H9 (cell line): ENCODE measurements around the gene WDR33. TPM values are rescaled to one million over a fixed set of nuclear protein-coding genes. Genes with fewer than 3 reads are reported as not detected.

Experiments
- DNase-seq: peaks from one replicate; pipeline ENCODE4 v3.0.0-alpha.2; 2017
- H2AFZ ChIP-seq: one replicate; pipeline ENCODE4 v1.6.1; 2013; ENCODE audit warnings: mild to moderate bottlenecking, low read length, control low read depth, moderate library complexity
- H2AK5ac ChIP-seq: 2 replicates; pipeline ENCODE4 v1.6.1; 2013; ENCODE audit warnings: low read length, control low read depth, mixed read lengths; ENCODE audit not compliant: insufficient read length
- H2BK120ac ChIP-seq: one replicate; pipeline ENCODE4 v1.6.1; 2013; ENCODE audit warnings: low read depth, mild to moderate bottlenecking, low read length, control low read depth, inconsistent platforms; ENCODE audit not compliant: poor library complexity, severe bottlenecking
- H2BK12ac ChIP-seq: 2 replicates; pipeline ENCODE4 v1.6.1; 2013; ENCODE audit warnings: low read length, control low read depth, mixed read lengths, low read depth; ENCODE audit not compliant: insufficient read length
- H2BK15ac ChIP-seq: 2 replicates; pipeline ENCODE4 v1.6.1; 2013; ENCODE audit warnings: low read depth, low read length, control low read depth
- H2BK20ac ChIP-seq: one replicate; pipeline ENCODE4 v1.6.1; 2013; ENCODE audit warnings: low read depth, mild to moderate bottlenecking, low read length, control low read depth, inconsistent platforms; ENCODE audit not compliant: poor library complexity, severe bottlenecking
- H2BK5ac ChIP-seq: 2 replicates; pipeline ENCODE4 v1.6.1; 2013; ENCODE audit warnings: low read length, control low read depth, mixed read lengths; ENCODE audit not compliant: insufficient read length
- H3K14ac ChIP-seq: 2 replicates; pipeline ENCODE4 v1.6.1; 2013; ENCODE audit warnings: low read length, control low read depth; ENCODE audit not compliant: insufficient read depth
- H3K18ac ChIP-seq: 2 replicates; pipeline ENCODE4 v1.6.1; 2013; ENCODE audit warnings: low read depth, mild to moderate bottlenecking, mixed read lengths, low read length, control low read depth; ENCODE audit not compliant: insufficient read length
- H3K23ac ChIP-seq: 2 replicates; pipeline ENCODE4 v1.6.1; 2013; ENCODE audit warnings: low read length, control low read depth, mixed read lengths, low read depth; ENCODE audit not compliant: insufficient read length
- H3K23me2 ChIP-seq: 2 replicates; pipeline ENCODE4 v1.6.1; 2013; ENCODE audit warnings: low read depth, mild to moderate bottlenecking, mixed read lengths, low read length, control low read depth; ENCODE audit not compliant: insufficient read length, poor library complexity, severe bottlenecking
- H3K27ac ChIP-seq: 2 replicates; pipeline ENCODE4 v1.5.1; 2013; ENCODE audit warnings: low read length, control low read depth, mixed read lengths, low read depth; ENCODE audit not compliant: insufficient read length
- H3K27me3 ChIP-seq: 2 replicates; pipeline ENCODE4 v1.6.1; 2013; ENCODE audit warnings: low read length, control low read depth, inconsistent platforms; ENCODE audit not compliant: insufficient read depth
- H3K4ac ChIP-seq: 2 replicates; pipeline ENCODE4 v1.6.1; 2013; ENCODE audit warnings: low read depth, mild to moderate bottlenecking, control low read depth, inconsistent platforms, low read length, moderate library complexity
- H3K4me1 ChIP-seq: 2 replicates; pipeline ENCODE4 v1.6.1; 2013; ENCODE audit warnings: low read length, control low read depth, inconsistent platforms; ENCODE audit not compliant: insufficient read depth
- H3K4me2 ChIP-seq: 2 replicates; pipeline ENCODE4 v1.6.1; 2013; ENCODE audit warnings: low read length, control low read depth, mixed read lengths; ENCODE audit not compliant: insufficient read length, insufficient read depth
- H3K56ac ChIP-seq: 2 replicates; pipeline ENCODE4 v1.6.1; 2013; ENCODE audit warnings: low read depth, mild to moderate bottlenecking, mixed read lengths, low read length, control low read depth; ENCODE audit not compliant: insufficient read length
- H3K79me1 ChIP-seq: 2 replicates; pipeline ENCODE4 v1.6.1; 2013; ENCODE audit warnings: low read depth, mild to moderate bottlenecking, moderate library complexity, low read length, control low read depth, inconsistent platforms; ENCODE audit not compliant: insufficient read depth, poor library complexity, severe bottlenecking
- H3K79me2 ChIP-seq: 2 replicates; pipeline ENCODE4 v1.6.1; 2013; ENCODE audit warnings: low read length, control low read depth, inconsistent platforms; ENCODE audit not compliant: insufficient read depth
- H3K9ac ChIP-seq: 2 replicates; pipeline ENCODE4 v1.6.1; 2013; ENCODE audit warnings: low read length, control low read depth, mixed read lengths; ENCODE audit not compliant: insufficient read length; ENCODE audit errors: extremely low read depth
- H3K9me3 ChIP-seq: one replicate; pipeline ENCODE4 v1.6.1; 2013; ENCODE audit warnings: low read depth, low read length, inconsistent platforms; ENCODE audit not compliant: control insufficient read depth
- H3T11ph ChIP-seq: one replicate; pipeline ENCODE4 v1.6.1; 2013; ENCODE audit warnings: mild to moderate bottlenecking, low read length, control low read depth, inconsistent platforms
- H4K20me1 ChIP-seq: one replicate; pipeline ENCODE4 v1.6.1; 2013; ENCODE audit not compliant: control insufficient read depth, insufficient read length, insufficient read depth
- H4K5ac ChIP-seq: 2 replicates; pipeline ENCODE4 v1.6.1; 2013; ENCODE audit warnings: low read depth, mild to moderate bottlenecking, mixed read lengths, low read length, control low read depth; ENCODE audit not compliant: insufficient read length
- H4K8ac ChIP-seq: replicated peaks from 2 replicates; pipeline ENCODE4 v1.6.1; 2013; ENCODE audit warnings: low read length, control low read depth, mixed read lengths, low read depth; ENCODE audit not compliant: insufficient read length
- H4K91ac ChIP-seq: 2 replicates; pipeline ENCODE4 v1.6.1; 2013; ENCODE audit warnings: low read depth, mild to moderate bottlenecking, moderate library complexity, mixed read lengths, low read length, control low read depth; ENCODE audit not compliant: insufficient read length
- H3K27ac Mint-ChIP-seq, 3 experiments: 2 replicates in 2 of 3; 3 replicates in 1 of 3; pipeline ENCODE4 v1.8.0; 2020 to 2021; ENCODE audit warnings: mixed read lengths in 3 of 3, mild to moderate bottlenecking in 1 of 3, moderate library complexity in 1 of 3
- H3K27me3 Mint-ChIP-seq: 2 replicates; pipeline ENCODE4 v1.8.0; 2021; ENCODE audit warnings: low read depth, mild to moderate bottlenecking, moderate library complexity, mixed read lengths
- H3K36me3 Mint-ChIP-seq, 3 experiments: 2 replicates in 2 of 3; 3 replicates in 1 of 3; pipeline ENCODE4 v1.8.0; 2020 to 2021; ENCODE audit warnings: low read depth in 3 of 3, mixed read lengths in 3 of 3; ENCODE audit not compliant: insufficient read depth in 1 of 3
- H3K4me1 Mint-ChIP-seq, 2 experiments: 2 replicates each; pipeline ENCODE4 v1.8.0; 2020; ENCODE audit warnings: mixed read lengths in 2 of 2
- H3K4me3 Mint-ChIP-seq, 2 experiments: 2 replicates in 1 of 2; 3 replicates in 1 of 2; pipeline ENCODE4 v1.8.0; 2020 to 2021; ENCODE audit warnings: mild to moderate bottlenecking in 2 of 2, mixed read lengths in 2 of 2, moderate library complexity in 1 of 2
- H3K9me3 Mint-ChIP-seq, 2 experiments: 2 replicates in 1 of 2; 3 replicates in 1 of 2; pipeline ENCODE4 v1.8.0; 2020; ENCODE audit warnings: mild to moderate bottlenecking in 2 of 2, mixed read lengths in 2 of 2, moderate library complexity in 1 of 2
- total RNA-seq: library from RNA; stranded (reverse); gene quantifications from 2 replicates; pipeline ENCODE4 v1.2.1, GENCODE V29; 2021
- TF ChIP-seq, protein P1 (sequence below): fragments of 200-600 bp; sonication (generic); conservative IDR thresholded peaks from 3 replicates; pipeline ENCODE4 v1.8.0; 2021; ENCODE audit warnings: antibody characterized with exemption, mild to moderate bottlenecking

Gene WDR33
- total RNA-seq, 1 experiment from 2014 or later, result 86.0 TPM

DNA sequence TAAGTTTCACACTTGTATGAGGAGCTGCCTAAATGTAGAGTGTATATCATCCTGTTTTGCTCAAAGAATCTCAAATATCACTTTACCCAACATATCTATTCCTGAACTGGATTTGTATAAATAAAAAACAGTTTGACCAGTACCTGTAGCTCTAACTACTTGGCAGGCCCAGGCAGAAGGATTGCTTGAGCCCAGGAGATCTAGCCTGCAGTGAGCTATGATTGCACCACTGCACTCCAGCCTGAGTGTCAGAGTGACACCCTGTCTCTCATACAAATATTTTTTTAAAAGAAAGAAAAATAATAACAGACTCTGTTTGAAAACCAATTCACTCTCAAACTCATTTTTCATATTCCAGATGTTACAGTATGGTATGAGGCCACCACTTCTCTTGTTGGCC is 127.9 kb downstream of the WDR33 start:
- Histone ChIP-seq H3K56ac (no peak overlapping the region), H3K23me2 (no peaks in the 10 kb centered on the region), H3K27me3 (no peaks in the 10 kb centered on the region), H3K79me1 (no peaks in the 10 kb centered on the region), H3K9me3 (no peaks in the 10 kb centered on the region), H4K5ac (no peak overlapping the region), H2BK5ac (no peak overlapping the region), H3K4ac (no peak overlapping the region), H3K14ac (no peak overlapping the region), H3K4me1 (no peaks in the 10 kb centered on the region; the same call in 1 of the 2 replicates), H2BK15ac (no peak overlapping the region), H2BK120ac (no peak overlapping the region), H2BK12ac (no peak overlapping the region), H4K91ac (no peak overlapping the region), H4K20me1 (no peaks in the 10 kb centered on the region), H2BK20ac (no peak overlapping the region), H3K4me2 (no peak overlapping the region), H3T11ph (no peak overlapping the region), H3K18ac (no peak overlapping the region), H3K9ac (no peak overlapping the region), H4K8ac (no peak overlapping the region), H3K23ac (no peak overlapping the region), H2AFZ (no peak overlapping the region), H3K27ac (no peak overlapping the region), H2AK5ac (no peak overlapping the region), H3K79me2 (no peaks in the 10 kb centered on the region)
- no peak for DNase-seq
- Mint-ChIP-seq H3K27ac (no peak overlapping the region), H3K9me3 (peaks cover 2 to 3% of the 10 kb centered on the region in 2 experiments; a peak in 4 of 5 replicates), H3K36me3 (no peaks in the 10 kb centered on the region), H3K4me1 (peaks cover 6 to 13% of the 10 kb centered on the region in 2 experiments), H3K4me3 (no peak overlapping the region), H3K27me3 (peaks cover 23% of the 10 kb centered on the region)
- TF ChIP-seq, protein P1, sequence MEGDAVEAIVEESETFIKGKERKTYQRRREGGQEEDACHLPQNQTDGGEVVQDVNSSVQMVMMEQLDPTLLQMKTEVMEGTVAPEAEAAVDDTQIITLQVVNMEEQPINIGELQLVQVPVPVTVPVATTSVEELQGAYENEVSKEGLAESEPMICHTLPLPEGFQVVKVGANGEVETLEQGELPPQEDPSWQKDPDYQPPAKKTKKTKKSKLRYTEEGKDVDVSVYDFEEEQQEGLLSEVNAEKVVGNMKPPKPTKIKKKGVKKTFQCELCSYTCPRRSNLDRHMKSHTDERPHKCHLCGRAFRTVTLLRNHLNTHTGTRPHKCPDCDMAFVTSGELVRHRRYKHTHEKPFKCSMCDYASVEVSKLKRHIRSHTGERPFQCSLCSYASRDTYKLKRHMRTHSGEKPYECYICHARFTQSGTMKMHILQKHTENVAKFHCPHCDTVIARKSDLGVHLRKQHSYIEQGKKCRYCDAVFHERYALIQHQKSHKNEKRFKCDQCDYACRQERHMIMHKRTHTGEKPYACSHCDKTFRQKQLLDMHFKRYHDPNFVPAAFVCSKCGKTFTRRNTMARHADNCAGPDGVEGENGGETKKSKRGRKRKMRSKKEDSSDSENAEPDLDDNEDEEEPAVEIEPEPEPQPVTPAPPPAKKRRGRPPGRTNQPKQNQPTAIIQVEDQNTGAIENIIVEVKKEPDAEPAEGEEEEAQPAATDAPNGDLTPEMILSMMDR, result no peak
